GM23338 (cell line): ENCODE results near the gene VPS35. TPM values are rescaled to one million over a fixed set of nuclear protein-coding genes. Genes with fewer than 3 reads are reported as not detected.

Experiments
- ATAC-seq: fragments of 200-7000 bp; cut with Tn5 transposase; 3 replicates; pipeline ENCODE4 v1.9.1; 2020
- DNase-seq: peaks from one replicate; pipeline ENCODE4 v3.0.0-alpha.2; 2015; ENCODE audit warnings: low spot score
- H2AFZ ChIP-seq: fragments of 200-600 bp; sonication (generic); 2 replicates; pipeline ENCODE4 v1.8.0; 2016; ENCODE audit warnings: antibody characterized with exemption, mild to moderate bottlenecking, moderate library complexity
- H3F3A ChIP-seq: fragments of 200-600 bp; sonication (generic); replicated peaks from 2 replicates; pipeline ENCODE4 v1.8.0; 2017; ENCODE audit warnings: antibody characterized with exemption, mixed run types, low read depth
- H3K27ac ChIP-seq: fragments of 200-600 bp; sonication (generic); 2 replicates; pipeline ENCODE4 v1.6.1; 2016; ENCODE audit warnings: low read depth
- H3K27me3 ChIP-seq: fragments of 200-600 bp; sonication (generic); 2 replicates; pipeline ENCODE4 v1.8.0; 2016; ENCODE audit warnings: mild to moderate bottlenecking, mixed run types, moderate library complexity; ENCODE audit not compliant: insufficient read depth
- H3K36me3 ChIP-seq: fragments of 200-600 bp; sonication (generic); 2 replicates; pipeline ENCODE4 v1.8.0; 2016; ENCODE audit warnings: mild to moderate bottlenecking; ENCODE audit not compliant: insufficient read depth
- H3K4me1 ChIP-seq: fragments of 200-600 bp; sonication (generic); 2 replicates; pipeline ENCODE4 v1.8.0; 2016; ENCODE audit warnings: mild to moderate bottlenecking, moderate library complexity; ENCODE audit not compliant: insufficient read depth
- H3K4me2 ChIP-seq: fragments of 200-600 bp; sonication (generic); 2 replicates; pipeline ENCODE4 v1.7.1; 2017; ENCODE audit warnings: mixed run types
- H3K4me3 ChIP-seq: fragments of 200-600 bp; sonication (generic); 2 replicates; pipeline ENCODE4 v1.6.1; 2016; ENCODE audit warnings: mixed run types
- H3K79me2 ChIP-seq: fragments of 200-600 bp; sonication (generic); replicated peaks from 2 replicates; pipeline ENCODE4 v1.8.0; 2017; ENCODE audit warnings: mild to moderate bottlenecking; ENCODE audit not compliant: insufficient read depth
- H3K9me2 ChIP-seq: fragments of 200-600 bp; sonication (generic); 2 replicates; pipeline ENCODE4 v1.8.0; 2017; ENCODE audit not compliant: insufficient read depth
- H4K20me1 ChIP-seq: fragments of 200-600 bp; sonication (generic); replicated peaks from 2 replicates; pipeline ENCODE4 v1.8.0; 2017; ENCODE audit warnings: mild to moderate bottlenecking; ENCODE audit not compliant: insufficient read depth
- H3K27ac Mint-ChIP-seq: 2 replicates; pipeline ENCODE4 v1.8.0; 2020; ENCODE audit warnings: inconsistent platforms, mild to moderate bottlenecking, moderate library complexity, mixed read lengths
- H3K27me3 Mint-ChIP-seq: 3 replicates; pipeline ENCODE4 v1.8.0; 2022; ENCODE audit warnings: low read depth, mild to moderate bottlenecking, moderate library complexity, mixed read lengths, inconsistent platforms; ENCODE audit not compliant: insufficient read depth, poor library complexity
- H3K36me3 Mint-ChIP-seq: 3 replicates; pipeline ENCODE4 v1.8.0; 2021; ENCODE audit warnings: low read depth, mild to moderate bottlenecking, inconsistent platforms, moderate library complexity, mixed read lengths
- H3K4me1 Mint-ChIP-seq: 3 replicates; pipeline ENCODE4 v1.8.0; 2020; ENCODE audit warnings: mild to moderate bottlenecking, inconsistent platforms, mixed read lengths
- H3K4me3 Mint-ChIP-seq: 3 replicates; pipeline ENCODE4 v1.8.0; 2021; ENCODE audit warnings: moderate library complexity, mild to moderate bottlenecking, inconsistent platforms, mixed read lengths
- H3K9me3 Mint-ChIP-seq: 3 replicates; pipeline ENCODE4 v1.8.0; 2020; ENCODE audit warnings: moderate library complexity, mild to moderate bottlenecking, inconsistent platforms, mixed read lengths
- CREB1 ChIP-seq: fragments of 250-450 bp; sonication (Bioruptor Pico); IDR thresholded peaks from 2 replicates; pipeline ENCODE4 v1.5.0; 2020; ENCODE audit warnings: low read depth, mild to moderate bottlenecking, moderate library complexity
- CTCF ChIP-seq, 2 experiments: fragments of 200-600 bp in 1 of 2; sonication (generic) in 1 of 2; conservative IDR thresholded peaks; 2 replicates each; pipeline versions ENCODE4 v1.5.1 to v1.6.1; 2016 to 2017; ENCODE audit warnings: antibody characterized with exemption in 2 of 2, low read depth in 2 of 2, mild to moderate bottlenecking in 2 of 2, moderate library complexity in 1 of 2
- ETS1 ChIP-seq: IDR thresholded peaks from 2 replicates; pipeline ENCODE4 v1.6.1; 2016; ENCODE audit warnings: antibody characterized with exemption
- EZH2phosphoT487 ChIP-seq: fragments of 200-600 bp; sonication (generic); IDR thresholded peaks from one replicate; pipeline ENCODE4 v1.8.1; 2018; ENCODE audit warnings: antibody characterized with exemption; ENCODE audit not compliant: unreplicated experiment
- JUNB ChIP-seq: IDR thresholded peaks from one replicate; pipeline ENCODE4 v1.6.1; 2016; ENCODE audit warnings: antibody characterized with exemption; ENCODE audit not compliant: unreplicated experiment
- NANOG ChIP-seq: IDR thresholded peaks from 2 replicates; pipeline ENCODE4 v1.6.1; 2016; ENCODE audit warnings: antibody characterized with exemption, borderline replicate concordance
- POLR2AphosphoS5 ChIP-seq: IDR thresholded peaks from 2 replicates; pipeline ENCODE4 v1.6.1; 2016; ENCODE audit warnings: antibody characterized with exemption, low read depth
- STAT1 ChIP-seq: IDR thresholded peaks from one replicate; pipeline ENCODE4 v1.6.1; 2016; ENCODE audit warnings: antibody characterized with exemption; ENCODE audit not compliant: unreplicated experiment
- polyA plus RNA-seq: library from polyadenylated mRNA; unstranded; fragments of >200 nt; fragmentation: Nextera tagmentation; extraction: Ambion mirVana; gene quantifications from 2 replicates; pipeline ENCODE4 v1.2.1, GENCODE V29; 2016
- total RNA-seq: library from RNA; depleted of rRNA; stranded (reverse); fragments of >200 nt; shearing (Covaris generic); gene quantifications from 2 replicates; pipeline ENCODE4 v1.2.3, GENCODE V29; 2014

The VPS35 gene
- total and polyA plus RNA-seq, 2 experiments from 2014 or later: 31.1 to 40.0 TPM

- peak; percentile 55 to 66 for TF ChIP-seq CTCF (conservative IDR thresholded peaks at IDR 0.05; ENCODE audit: low read depth in 2 of 2)
- TF ChIP-seq POLR2AphosphoS5: peak; percentile 81
- no peak for TF ChIP-seq EZH2phosphoT487
- no peak for TF ChIP-seq STAT1
- TF ChIP-seq CREB1: no peak
These were observed 645 bp upstream of the VPS35 start, which contains the start of gene ORC6 (continued) for GRCh38 chr16:46689365-46690280.

- Histone ChIP-seq H3K4me3 (peak overlapping the region; percentile 87), H3K27me3 (no peaks in the 10 kb centered on the region), H3K79me2 (peaks cover 83% of the 10 kb centered on the region), H3K9me2 (no peaks in the 10 kb centered on the region), H3K4me1 (peaks cover 36% of the 10 kb centered on the region), H3K27ac (peak overlapping the region; percentile 65; the same call in 1 of the 2 replicates), H3K4me2 (peak overlapping the region; percentile 85), H3K36me3 (peaks cover 13% of the 10 kb centered on the region), H2AFZ (no peak overlapping the region), H3F3A (no peaks in the 10 kb centered on the region), H4K20me1 (peaks cover 56% of the 10 kb centered on the region)
- no peaks in the 10 kb centered on the region; the same call in none of the 3 replicates for H3K36me3 Mint-ChIP-seq
- DNase-seq (no peak), ATAC-seq (no peak)
- no peak overlapping the region for H3K27ac Mint-ChIP-seq
- no peak overlapping the region for H3K4me3 Mint-ChIP-seq
- peaks cover 34% of the 10 kb centered on the region for H3K4me1 Mint-ChIP-seq
- no peaks in the 10 kb centered on the region for H3K9me3 Mint-ChIP-seq
- H3K27me3 Mint-ChIP-seq: peaks cover 2% of the 10 kb centered on the region
- TF ChIP-seq ETS1: no peak
- TF ChIP-seq NANOG: no peak
- no peak for TF ChIP-seq CREB1
- no peak; a peak in 2 of 4 replicates for TF ChIP-seq CTCF (conservative IDR thresholded peaks at IDR 0.05; ENCODE audit: low read depth in 2 of 2)
- TF ChIP-seq JUNB: no peak
These were observed 801 bp downstream of the VPS35 start for GRCh38 chr16:46688101-46688653.
